Dermis microvascular lymphatic vessel endothelial cell (primary cell): ENCODE data around the gene ARMCX1. TPM values are rescaled to one million over a fixed set of nuclear protein-coding genes. Genes with fewer than 3 reads are reported as not detected.
"Not testable (repeated sequence)": the region's sequence is repeated elsewhere in the genome, so short reads cannot be mapped to it uniquely, and the experiment has no call there.

ENCODE experiments used
- DNase-seq, 2 donors: peaks; one replicate each; pipeline versions ENCODE4 v3.0.0 to v3.0.0-alpha.2; 2010; ENCODE audit warnings: low read depth in 2 of 2
- total RNA-seq: library from RNA; depleted of rRNA; stranded (reverse); fragments of >200 nt; gene quantifications from 2 replicates; pipeline ENCODE4 v1.2.1, GENCODE V29; 2014

The ARMCX1 gene
- 48.2 and 49.3 TPM in 2 replicates for total RNA-seq

- peak; percentile 81 to 91 for DNase-seq
Observed at GRCh38 chrX:101550362-101550750, at the start of gene ARMCX1. ARMCX1 (plus strand) TSS chrX:101550547; CDS start chrX:101552931, 2,384 bp downstream.

- not testable (repeated sequence) for DNase-seq
Observed at GRCh38 chrX:101502929-101503328, 47.4 kb upstream of the ARMCX1 start.

DNA sequence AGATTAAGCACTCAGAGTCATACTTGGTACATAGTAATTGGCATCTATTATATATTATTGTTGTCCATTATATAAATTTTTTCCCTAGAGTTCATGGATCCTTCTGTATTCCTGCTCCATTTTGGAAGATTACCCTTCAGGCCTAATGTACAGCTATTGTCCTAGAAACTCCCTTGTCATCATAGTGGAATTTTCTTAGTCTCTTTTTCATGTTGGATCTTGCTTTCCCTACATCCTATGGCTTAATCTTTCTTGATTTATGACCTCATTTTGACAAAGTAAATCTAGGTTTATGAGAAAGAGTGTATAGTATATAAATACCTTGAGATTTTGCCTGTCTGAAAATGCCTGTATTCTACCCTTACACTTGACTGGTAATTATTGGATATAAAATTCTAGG is 43.0 kb upstream of the ARMCX1 start:
- DNase-seq, result no peak

DNA sequence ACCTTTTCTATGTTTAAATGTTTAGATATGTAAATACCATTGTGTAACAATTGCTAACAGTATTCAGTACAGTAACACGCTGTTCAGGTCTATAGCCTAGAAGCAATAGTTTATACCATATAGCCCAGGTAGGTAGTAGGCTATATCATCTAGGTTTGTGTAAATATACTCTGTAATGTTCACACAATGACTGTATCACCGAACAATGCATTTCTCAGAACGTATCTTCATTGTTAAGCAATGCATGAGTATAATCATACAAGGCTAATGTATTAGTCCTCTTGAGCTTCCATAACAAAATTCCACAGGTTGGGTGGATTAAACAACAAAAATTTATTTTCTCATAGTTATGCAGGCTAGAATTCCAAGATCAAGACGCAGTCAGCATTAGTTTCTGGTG is 42.4 kb upstream of the ARMCX1 start:
- no peak for DNase-seq

DNA sequence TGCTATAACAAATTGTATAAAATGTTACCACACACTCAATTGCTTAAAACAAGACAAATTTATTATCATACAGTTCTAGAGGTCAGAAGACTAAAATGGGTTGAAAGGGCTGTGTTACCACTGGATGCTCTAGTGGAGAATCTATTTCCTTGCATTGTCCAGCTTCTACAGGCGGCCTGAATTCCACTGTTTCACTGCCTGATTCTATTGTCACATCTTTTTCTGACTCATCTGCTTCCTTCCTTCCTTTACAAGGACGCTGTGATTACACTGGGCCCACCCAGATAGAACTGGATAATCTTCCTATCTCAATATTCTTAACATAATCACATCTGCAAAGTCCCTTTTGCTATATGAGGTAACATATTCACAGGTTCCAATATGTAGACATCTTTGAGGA is 19.4 kb upstream of the ARMCX1 start:
- peak; percentile 70 to 79 for DNase-seq

- no peak for DNase-seq
Observed at GRCh38 chrX:101539116-101539515, 11.2 kb upstream of the ARMCX1 start.

- DNase-seq, result peak; percentile 28 to 58
Observed at GRCh38 chrX:101550751-101551379, 518 bp downstream of the ARMCX1 start.

DNA sequence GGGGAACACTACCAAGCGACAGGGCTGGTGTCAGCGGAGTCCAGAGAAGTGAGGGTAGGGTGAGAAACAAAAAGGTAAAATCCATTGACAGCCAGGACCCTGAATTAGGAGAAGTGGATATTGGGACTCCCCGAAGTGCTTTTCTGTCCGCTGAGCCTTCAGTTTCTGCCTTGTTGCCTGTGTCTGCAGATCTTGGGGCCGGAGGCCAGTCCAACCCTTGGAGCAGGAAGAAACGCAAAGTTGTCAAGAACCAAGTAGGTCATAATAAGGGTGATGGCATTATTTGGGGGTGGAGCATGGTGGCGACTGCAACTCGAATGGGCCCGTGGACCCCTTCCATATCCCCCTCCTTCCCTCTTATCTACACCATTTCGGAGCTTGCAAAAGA is 1.0 kb downstream of the ARMCX1 start:
- no peak for DNase-seq

DNA sequence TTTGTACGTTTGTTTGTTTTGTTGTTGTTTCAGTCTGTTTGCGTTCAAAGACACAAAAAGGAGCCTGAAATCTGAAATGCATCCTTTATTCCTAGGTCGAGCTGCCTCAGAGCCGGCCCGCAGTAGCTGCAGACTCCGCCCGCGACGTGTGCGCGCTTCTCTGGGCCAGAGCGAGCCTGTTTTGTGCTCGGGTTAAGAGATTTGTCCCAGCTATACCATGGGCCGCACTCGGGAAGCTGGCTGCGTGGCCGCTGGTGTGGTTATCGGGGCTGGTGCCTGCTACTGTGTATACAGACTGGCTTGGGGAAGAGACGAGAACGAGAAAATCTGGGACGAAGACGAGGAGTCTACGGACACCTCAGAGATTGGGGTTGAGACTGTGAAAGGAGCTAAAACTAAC is 2.4 kb downstream of the ARMCX1 start:
- DNase-seq, result no peak

GRCh38 chrX:101564651-101565050 is 14.3 kb downstream of the ARMCX1 start:
- DNase-seq, result no peak

DNA sequence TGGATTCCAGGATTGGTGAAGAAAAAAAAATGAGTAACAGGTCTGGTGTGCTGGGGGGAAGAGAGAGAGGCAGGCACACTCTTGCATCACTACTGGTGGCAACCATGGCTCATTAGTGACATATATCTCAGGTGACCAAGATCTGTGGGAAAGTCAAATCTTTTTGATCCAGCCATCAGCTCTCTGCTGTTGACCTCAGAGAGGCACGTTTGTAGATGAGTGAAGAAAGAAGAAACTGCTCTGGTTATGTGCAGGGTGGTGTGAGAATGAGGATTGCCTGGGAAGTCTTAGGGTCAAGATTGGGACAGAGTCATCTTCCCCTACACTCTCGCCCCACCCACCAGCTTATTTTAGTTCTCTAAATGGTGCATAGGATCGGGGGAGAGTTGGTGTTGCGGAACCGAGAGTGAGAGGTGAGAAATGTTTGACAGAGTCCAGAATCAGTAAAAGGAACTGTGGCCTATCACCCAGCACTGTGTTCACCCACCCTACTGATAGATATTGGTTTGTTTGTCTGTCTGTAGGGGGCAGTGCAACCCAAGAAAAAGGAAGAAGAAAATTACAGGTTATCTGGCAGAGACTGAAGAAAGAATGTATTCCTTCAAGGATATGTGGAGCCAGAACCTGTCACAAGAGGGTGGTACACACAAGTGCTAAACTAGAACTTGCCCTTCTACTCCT is 45.5 kb downstream of the ARMCX1 start:
- DNase-seq, result peak; percentile 27 to 67

DNA sequence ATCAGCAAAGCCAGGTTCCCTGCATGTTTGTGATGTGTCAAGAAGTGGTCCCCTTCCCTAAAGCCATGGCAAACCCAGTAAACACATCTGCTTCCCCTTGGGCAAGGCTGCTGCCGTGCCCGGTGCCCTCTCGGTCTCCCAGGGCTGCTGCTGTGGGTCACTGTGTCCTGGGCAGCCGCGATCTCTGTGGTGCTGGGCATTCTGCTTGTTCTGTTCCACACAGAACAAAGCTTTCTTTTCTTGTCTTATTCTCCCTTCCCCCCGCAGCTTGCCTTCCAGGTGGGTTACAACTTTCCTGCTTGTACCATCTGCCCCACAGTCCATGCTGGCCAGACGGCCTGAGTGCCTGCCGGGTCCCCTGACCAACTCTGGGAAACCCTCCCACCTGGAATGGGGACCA is 49.2 kb downstream of the ARMCX1 start:
- DNase-seq, result not testable (repeated sequence)

DNA sequence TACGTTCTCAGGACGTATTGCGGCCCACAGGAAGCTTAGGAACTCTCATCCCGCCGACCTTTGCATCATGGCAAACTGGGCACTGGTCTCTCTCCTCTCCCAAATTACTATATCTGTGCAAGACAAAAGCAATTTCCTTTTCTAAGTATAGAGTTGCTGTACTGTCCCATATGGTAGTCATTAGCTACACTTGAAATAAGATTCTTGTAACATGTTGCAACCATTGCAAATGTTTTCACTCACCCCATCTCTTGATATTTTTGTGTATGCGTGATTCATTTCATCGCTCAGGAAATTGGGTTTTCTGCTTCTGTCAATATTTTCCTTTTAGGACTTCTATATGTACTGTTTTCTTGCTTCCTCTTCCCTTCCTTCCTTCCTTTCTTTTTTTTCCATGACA is 51.7 kb downstream of the ARMCX1 start:
- no peak for DNase-seq

Other genes starting within 250 kb of the ARMCX1 start
- 2.4 and 2.9 TPM in 2 replicates for gene TIMM8A, start 201.8 kb upstream of the ARMCX1 start, total RNA-seq
- under 0.01 TPM in 1 of 2 replicates, not detected in the other for gene BTK, start 164.4 kb upstream of the ARMCX1 start, total RNA-seq
- 206 and 253 TPM in 2 replicates for gene RPL36A, start 159.5 kb upstream of the ARMCX1 start, total RNA-seq
- gene GLA, start 142.6 kb upstream of the ARMCX1 start, total RNA-seq, result 23.3 and 24.4 TPM in 2 replicates
- 75.9 and 81.4 TPM in 2 replicates for gene HNRNPH2, start 142.3 kb upstream of the ARMCX1 start, total RNA-seq
- 3.3 and 3.4 TPM in 2 replicates for gene ARMCX4, start 65.1 kb upstream of the ARMCX1 start, total RNA-seq
- gene ARMCX6, start 67.5 kb downstream of the ARMCX1 start, total RNA-seq, result 30.2 and 36.9 TPM in 2 replicates
- 43.1 and 61.2 TPM in 2 replicates for gene ARMCX3, start 72.6 kb downstream of the ARMCX1 start, total RNA-seq
- 29.7 and 51.2 TPM in 2 replicates for gene ARMCX2, start 109.3 kb downstream of the ARMCX1 start, total RNA-seq